Fibroblast of peridontal ligament (primary cell): ENCODE measurements around the gene CLEC18C.
"Not testable (repeated sequence)": the region's sequence is repeated elsewhere in the genome, so short reads cannot be mapped to it uniquely, and the experiment has no call there.

Experiments used
- DNase-seq: peaks from one replicate; pipeline ENCODE4 v3.0.0-alpha.2; 2010; ENCODE audit errors: extremely low read depth

CLEC18C gene

GRCh38 chr16:70206382-70206781 lies 32.8 kb downstream of the CLEC18C start:
- DNase-seq = not testable (repeated sequence)

- DNase-seq = not testable (repeated sequence)
Observed at GRCh38 chr16:70218586-70218985, 45.0 kb downstream of the CLEC18C start.

- not testable (repeated sequence) for DNase-seq
Observed at GRCh38 chr16:70222574-70222973, 49.0 kb downstream of the CLEC18C start.

GRCh38 chr16:70223216-70223615 lies 49.6 kb downstream of the CLEC18C start:
- not testable (repeated sequence) for DNase-seq

- not testable (repeated sequence) for DNase-seq
Observed at GRCh38 chr16:70223971-70224513, 50.5 kb downstream of the CLEC18C start.

- not testable (repeated sequence) for DNase-seq
Observed at GRCh38 chr16:70224645-70225044, 51.1 kb downstream of the CLEC18C start.

GRCh38 chr16:70225430-70225829 lies 51.8 kb downstream of the CLEC18C start:
- DNase-seq = not testable (repeated sequence)

- DNase-seq = not testable (repeated sequence)
Observed at GRCh38 chr16:70226024-70226423, 52.4 kb downstream of the CLEC18C start.

GRCh38 chr16:70231831-70232230 lies 58.2 kb downstream of the CLEC18C start:
- not testable (repeated sequence) for DNase-seq
